ENCODE results near the gene TPK1.

The TPK1 gene

DNA sequence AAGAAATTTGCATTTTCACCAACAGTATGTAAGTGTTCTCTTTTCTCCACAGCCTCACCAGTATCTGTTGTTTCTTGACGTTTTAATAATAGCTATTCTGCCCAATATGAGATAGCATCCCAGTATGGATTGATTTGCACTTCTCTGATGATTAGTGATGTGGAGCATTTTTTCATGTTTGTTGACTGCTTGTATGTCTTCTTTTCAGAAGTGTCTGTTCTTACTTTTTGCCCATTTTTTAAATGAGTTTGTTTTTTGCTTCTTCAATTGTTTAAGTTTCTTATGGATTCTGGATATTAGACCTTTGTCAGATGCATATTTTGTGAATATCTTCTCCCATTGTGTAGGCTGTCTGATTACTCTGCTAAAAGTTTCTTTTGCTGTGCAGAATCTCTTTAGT lies 12.2 kb upstream of the TPK1 start:
- Histone ChIP-seq H3K4me1 (ENCODE audit: low read depth, poor library complexity, severe bottlenecking) (no peaks in the 10 kb centered on the region), H3K4me3 (IDR thresholded peaks at IDR 0.05; ENCODE audit: insufficient read depth, low read depth, low read length) (no peak overlapping the region), H2AFZ (ENCODE audit: low read depth) (no peak overlapping the region), H3K36me3 (ENCODE audit: insufficient read depth) (no peaks in the 10 kb centered on the region), H3K9ac (no peak overlapping the region), H3K4me2 (no peak overlapping the region), H4K20me1 (ENCODE audit: insufficient read depth) (no peaks in the 10 kb centered on the region), H3K27me3 (ENCODE audit: insufficient read depth, low read depth) (no peaks in the 10 kb centered on the region), H3K27ac (no peak overlapping the region), H3K79me2 (ENCODE audit: insufficient read depth, low read depth) (no peaks in the 10 kb centered on the region)
- TF ChIP-seq, protein P1, sequence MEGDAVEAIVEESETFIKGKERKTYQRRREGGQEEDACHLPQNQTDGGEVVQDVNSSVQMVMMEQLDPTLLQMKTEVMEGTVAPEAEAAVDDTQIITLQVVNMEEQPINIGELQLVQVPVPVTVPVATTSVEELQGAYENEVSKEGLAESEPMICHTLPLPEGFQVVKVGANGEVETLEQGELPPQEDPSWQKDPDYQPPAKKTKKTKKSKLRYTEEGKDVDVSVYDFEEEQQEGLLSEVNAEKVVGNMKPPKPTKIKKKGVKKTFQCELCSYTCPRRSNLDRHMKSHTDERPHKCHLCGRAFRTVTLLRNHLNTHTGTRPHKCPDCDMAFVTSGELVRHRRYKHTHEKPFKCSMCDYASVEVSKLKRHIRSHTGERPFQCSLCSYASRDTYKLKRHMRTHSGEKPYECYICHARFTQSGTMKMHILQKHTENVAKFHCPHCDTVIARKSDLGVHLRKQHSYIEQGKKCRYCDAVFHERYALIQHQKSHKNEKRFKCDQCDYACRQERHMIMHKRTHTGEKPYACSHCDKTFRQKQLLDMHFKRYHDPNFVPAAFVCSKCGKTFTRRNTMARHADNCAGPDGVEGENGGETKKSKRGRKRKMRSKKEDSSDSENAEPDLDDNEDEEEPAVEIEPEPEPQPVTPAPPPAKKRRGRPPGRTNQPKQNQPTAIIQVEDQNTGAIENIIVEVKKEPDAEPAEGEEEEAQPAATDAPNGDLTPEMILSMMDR (conservative IDR thresholded peaks at IDR 0.05; ENCODE audit: low read depth, low read length) = no peak

DNA sequence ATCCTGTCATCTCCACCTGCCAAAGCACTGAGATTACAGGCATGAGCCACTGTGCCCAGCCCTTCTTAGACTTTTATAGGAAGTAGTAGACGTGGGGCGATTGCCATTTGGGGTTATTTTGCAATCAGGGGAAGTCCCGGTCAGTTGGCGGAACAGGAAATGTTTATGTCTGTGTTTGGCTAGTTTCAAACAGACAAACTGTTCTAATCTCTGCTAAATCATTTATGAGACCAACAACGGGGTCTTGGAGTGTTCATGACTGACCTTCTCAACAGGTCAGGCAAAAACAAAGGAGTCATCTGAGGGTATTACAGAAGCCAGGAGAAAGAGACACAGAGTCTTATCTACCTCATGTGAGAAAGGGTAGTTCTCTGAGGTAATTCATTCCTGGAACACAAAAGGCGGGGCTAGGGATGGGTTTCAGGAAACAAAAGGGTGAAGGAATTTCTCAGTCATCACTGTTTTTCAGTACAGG lies 6.6 kb upstream of the TPK1 start:
- H3K27ac ChIP-seq = no peak overlapping the region
- H4K20me1 ChIP-seq (ENCODE audit: insufficient read depth) = no peaks in the 10 kb centered on the region
- H2AFZ ChIP-seq (ENCODE audit: low read depth) = no peak overlapping the region
- no peak overlapping the region for H3K4me2 ChIP-seq
- H3K4me1 ChIP-seq (ENCODE audit: low read depth, poor library complexity, severe bottlenecking) = no peaks in the 10 kb centered on the region
- H3K27me3 ChIP-seq (ENCODE audit: insufficient read depth, low read depth) = no peaks in the 10 kb centered on the region
- H3K79me2 ChIP-seq (ENCODE audit: insufficient read depth, low read depth) = no peaks in the 10 kb centered on the region
- no peaks in the 10 kb centered on the region for H3K36me3 ChIP-seq (ENCODE audit: insufficient read depth)
- H3K4me3 ChIP-seq (IDR thresholded peaks at IDR 0.05; ENCODE audit: insufficient read depth, low read depth, low read length) = no peak overlapping the region
- TF ChIP-seq, protein P1 (conservative IDR thresholded peaks at IDR 0.05; ENCODE audit: low read depth, low read length) = no peak
- H3K9ac ChIP-seq = no peak overlapping the region

DNA sequence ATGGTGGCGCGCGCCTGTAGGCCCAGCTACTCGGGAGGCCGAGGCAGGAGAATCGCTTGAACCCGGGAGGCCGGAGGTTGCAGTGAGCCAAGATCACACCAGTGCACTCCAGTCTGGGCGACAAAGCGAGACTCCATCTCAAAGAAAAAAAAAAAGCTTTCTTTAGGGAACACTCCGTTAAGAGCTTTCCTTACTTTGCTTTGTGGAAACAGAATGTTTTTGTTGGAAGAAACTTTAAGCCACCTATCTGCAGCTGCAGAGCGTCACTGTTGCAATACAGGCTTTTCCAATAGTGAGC lies 641 bp upstream of the TPK1 start:
- Histone ChIP-seq H3K27ac (peak overlapping the region; percentile 68; the same call in 1 of the 2 replicates), H3K4me1 (ENCODE audit: low read depth, poor library complexity, severe bottlenecking) (peaks cover 19% of the 10 kb centered on the region), H3K4me2 (peak overlapping the region; percentile 65; the same call in 1 of the 2 replicates), H3K79me2 (ENCODE audit: insufficient read depth, low read depth) (no peaks in the 10 kb centered on the region), H2AFZ (ENCODE audit: low read depth) (peak overlapping the region; percentile 99), H4K20me1 (ENCODE audit: insufficient read depth) (no peaks in the 10 kb centered on the region), H3K9ac (peak overlapping the region; percentile 63; the same call in 1 of the 2 replicates), H3K27me3 (ENCODE audit: insufficient read depth, low read depth) (no peaks in the 10 kb centered on the region), H3K4me3 (IDR thresholded peaks at IDR 0.05; ENCODE audit: insufficient read depth, low read depth, low read length) (peak overlapping the region; percentile 6), H3K36me3 (ENCODE audit: insufficient read depth) (no peaks in the 10 kb centered on the region)
- TF ChIP-seq, protein P1 (conservative IDR thresholded peaks at IDR 0.05; ENCODE audit: low read depth, low read length) = no peak

DNA sequence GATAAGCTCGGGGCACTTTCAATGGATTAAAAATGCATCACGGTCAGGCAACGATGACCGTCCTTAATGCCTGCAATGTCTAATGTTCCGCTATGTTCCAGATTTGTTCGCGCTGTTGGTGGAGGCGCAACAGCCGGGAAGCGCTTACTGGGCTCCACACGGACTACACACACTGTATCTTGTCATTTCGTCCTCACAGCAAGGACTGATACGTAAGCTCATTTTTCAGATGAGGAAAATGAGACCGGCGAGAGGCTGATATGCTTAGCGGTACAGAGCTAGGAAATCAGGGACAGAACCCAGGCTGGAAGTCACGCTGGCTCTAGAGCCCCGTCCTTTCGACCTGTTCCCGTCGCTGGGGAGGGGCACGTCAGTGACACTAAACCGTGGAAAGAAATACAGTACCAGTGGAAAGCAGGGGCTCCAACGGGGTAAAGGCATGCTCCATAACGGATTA lies 670 bp downstream of the TPK1 start:
- no peaks in the 10 kb centered on the region for H3K36me3 ChIP-seq (ENCODE audit: insufficient read depth)
- H2AFZ ChIP-seq (ENCODE audit: low read depth) = peak overlapping the region; percentile 99
- H3K27ac ChIP-seq = peak overlapping the region; percentile 68
- peak overlapping the region; percentile 63 for H3K9ac ChIP-seq
- no peaks in the 10 kb centered on the region for H4K20me1 ChIP-seq (ENCODE audit: insufficient read depth)
- H3K4me2 ChIP-seq = peak overlapping the region; percentile 79
- TF ChIP-seq, protein P1 (conservative IDR thresholded peaks at IDR 0.05; ENCODE audit: low read depth, low read length) = no peak
- no peaks in the 10 kb centered on the region for H3K27me3 ChIP-seq (ENCODE audit: insufficient read depth, low read depth)
- H3K4me3 ChIP-seq (IDR thresholded peaks at IDR 0.05; ENCODE audit: insufficient read depth, low read depth, low read length) = no peak overlapping the region
- H3K79me2 ChIP-seq (ENCODE audit: insufficient read depth, low read depth) = no peaks in the 10 kb centered on the region
- peaks cover 19% of the 10 kb centered on the region for H3K4me1 ChIP-seq (ENCODE audit: low read depth, poor library complexity, severe bottlenecking)
